ENCODE results near the gene AP5S1. TPM values are rescaled to one million over a fixed set of nuclear protein-coding genes. Genes with fewer than 3 reads are reported as not detected.

The AP5S1 gene
- total RNA-seq, 1 experiment from 2014 or later = 3.9 TPM

DNA sequence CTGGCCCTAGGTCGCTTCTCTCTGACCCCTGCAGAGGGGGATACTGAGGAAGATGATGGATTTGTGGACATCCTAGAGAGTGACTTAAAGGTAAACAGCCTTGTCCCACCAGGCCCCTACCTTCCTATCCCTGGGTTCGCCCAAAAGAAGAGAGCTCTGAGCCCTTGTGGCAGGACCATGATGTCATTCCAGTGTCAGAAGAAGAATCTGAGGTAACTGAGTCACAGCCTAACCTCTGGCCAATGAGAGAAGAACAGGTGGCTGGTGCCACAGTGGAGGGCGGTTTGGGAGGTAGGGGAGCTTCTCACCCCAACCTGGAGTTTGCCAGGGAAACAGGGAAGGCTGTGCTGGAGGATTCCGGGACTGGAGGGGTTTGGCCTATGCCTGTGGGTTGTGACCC is 19.0 kb upstream of the AP5S1 start:
- H3K4me2 ChIP-seq (ENCODE audit: insufficient read depth, insufficient read length, low read length) = no peak overlapping the region
- peaks cover 42 to 56% of the 10 kb centered on the region in 2 experiments for H3K4me1 Mint-ChIP-seq

More for the DNA sequence above, 19.0 kb upstream of the AP5S1 start:
- WGBS (ENCODE audit: extremely low coverage, insufficient read length, low lambda C conversion rate) = no CpG with 5 or more reads among the region's 4 CpGs
- Histone ChIP-seq H3K79me2 (ENCODE audit: insufficient read depth, low read length) (no peaks in the 10 kb centered on the region), H2BK5ac (ENCODE audit: insufficient read length, low read length) (no peak overlapping the region), H3K4ac (ENCODE audit: low read depth, low read length) (no peak overlapping the region), H3K23ac (ENCODE audit: insufficient read length, low read depth, low read length) (no peak overlapping the region), H3T11ph (ENCODE audit: low read length) (no peak overlapping the region), H3K56ac (ENCODE audit: insufficient read length, low read depth, low read length) (no peak overlapping the region), H2BK15ac (ENCODE audit: low read depth, low read length) (no peak overlapping the region), H3K27ac (ENCODE audit: insufficient read length, low read depth, low read length) (no peak overlapping the region), H3K4me1 (ENCODE audit: insufficient read depth, low read length) (no peaks in the 10 kb centered on the region; the same call in 1 of the 2 replicates), H3K27me3 (ENCODE audit: insufficient read depth, low read length) (no peaks in the 10 kb centered on the region), H3K9ac (ENCODE audit: extremely low read depth, insufficient read length, low read length) (no peak overlapping the region), H2BK120ac (ENCODE audit: low read depth, low read length, poor library complexity, severe bottlenecking) (no peak overlapping the region), H3K79me1 (ENCODE audit: insufficient read depth, low read depth, low read length, poor library complexity, severe bottlenecking) (no peaks in the 10 kb centered on the region), H4K8ac (replicated peaks; ENCODE audit: insufficient read length, low read depth, low read length) (no peak overlapping the region), H2AK5ac (ENCODE audit: insufficient read length, low read length) (no peak overlapping the region), H4K20me1 (ENCODE audit: control insufficient read depth, insufficient read depth, insufficient read length) (no peaks in the 10 kb centered on the region), H3K9me3 (ENCODE audit: control insufficient read depth, low read depth, low read length) (no peaks in the 10 kb centered on the region), H4K91ac (ENCODE audit: insufficient read length, low read depth, low read length) (no peak overlapping the region), H3K14ac (ENCODE audit: insufficient read depth, low read length) (no peak overlapping the region), H4K5ac (ENCODE audit: insufficient read length, low read depth, low read length) (no peak overlapping the region), H3K23me2 (ENCODE audit: insufficient read length, low read depth, low read length, poor library complexity, severe bottlenecking) (peaks cover 14% of the 10 kb centered on the region), H2AFZ (ENCODE audit: low read length) (no peak overlapping the region), H2BK12ac (ENCODE audit: insufficient read length, low read depth, low read length) (no peak overlapping the region), H2BK20ac (ENCODE audit: low read depth, low read length, poor library complexity, severe bottlenecking) (no peak overlapping the region), H3K18ac (ENCODE audit: insufficient read length, low read depth, low read length) (no peak overlapping the region)
- Mint-ChIP-seq H3K9me3 (no peaks in the 10 kb centered on the region), H3K27me3 (ENCODE audit: low read depth) (peaks cover 7% of the 10 kb centered on the region; the same call in 1 of the 2 replicates), H3K36me3 (ENCODE audit: insufficient read depth in 1 of 3, low read depth in 3 of 3) (peaks cover 32 to 54% (median 49%) of the 10 kb centered on the region in 3 experiments), H3K27ac (no peak overlapping the region), H3K4me3 (no peak overlapping the region)
- DNase-seq = no peak
- TF ChIP-seq, protein P1, sequence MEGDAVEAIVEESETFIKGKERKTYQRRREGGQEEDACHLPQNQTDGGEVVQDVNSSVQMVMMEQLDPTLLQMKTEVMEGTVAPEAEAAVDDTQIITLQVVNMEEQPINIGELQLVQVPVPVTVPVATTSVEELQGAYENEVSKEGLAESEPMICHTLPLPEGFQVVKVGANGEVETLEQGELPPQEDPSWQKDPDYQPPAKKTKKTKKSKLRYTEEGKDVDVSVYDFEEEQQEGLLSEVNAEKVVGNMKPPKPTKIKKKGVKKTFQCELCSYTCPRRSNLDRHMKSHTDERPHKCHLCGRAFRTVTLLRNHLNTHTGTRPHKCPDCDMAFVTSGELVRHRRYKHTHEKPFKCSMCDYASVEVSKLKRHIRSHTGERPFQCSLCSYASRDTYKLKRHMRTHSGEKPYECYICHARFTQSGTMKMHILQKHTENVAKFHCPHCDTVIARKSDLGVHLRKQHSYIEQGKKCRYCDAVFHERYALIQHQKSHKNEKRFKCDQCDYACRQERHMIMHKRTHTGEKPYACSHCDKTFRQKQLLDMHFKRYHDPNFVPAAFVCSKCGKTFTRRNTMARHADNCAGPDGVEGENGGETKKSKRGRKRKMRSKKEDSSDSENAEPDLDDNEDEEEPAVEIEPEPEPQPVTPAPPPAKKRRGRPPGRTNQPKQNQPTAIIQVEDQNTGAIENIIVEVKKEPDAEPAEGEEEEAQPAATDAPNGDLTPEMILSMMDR (conservative IDR thresholded peaks at IDR 0.05) = no peak
